Measurements from ENCODE around the gene RASD1.

Gene RASD1

GRCh38 chr17:17460038-17460437 is 36.2 kb downstream of the RASD1 start:
- no CpG with 5 or more reads among the region's 4 CpGs for WGBS (ENCODE audit: extremely low coverage, insufficient coverage, insufficient read length)
- H4K8ac ChIP-seq (ENCODE audit: low read depth, low read length), result no peak overlapping the region

GRCh38 chr17:17457680-17458079 is 38.5 kb downstream of the RASD1 start:
- peaks cover 5% of the 10 kb centered on the region for H3K9me3 ChIP-seq (ENCODE audit: insufficient read depth, low read depth, low read length)
- H2BK120ac ChIP-seq (ENCODE audit: insufficient read depth, low read length, poor library complexity), result no peak overlapping the region
- H3K79me1 ChIP-seq (ENCODE audit: low read length), result no peaks in the 10 kb centered on the region
- no CpG with 5 or more reads among the region's 2 CpGs for WGBS (ENCODE audit: extremely low coverage, insufficient coverage, insufficient read length)
- H2AFZ ChIP-seq (ENCODE audit: insufficient read depth, low read length, poor library complexity), result no peak overlapping the region
- H3K36me3 ChIP-seq (ENCODE audit: control insufficient read depth in 1 of 2, insufficient read depth in 2 of 2, low read length in 2 of 2), result no peaks in the 10 kb centered on the region
- H3K18ac ChIP-seq (ENCODE audit: low read length), result no peak overlapping the region
- H4K91ac ChIP-seq (ENCODE audit: low read depth, low read length), result no peak overlapping the region
- no peak overlapping the region for H4K8ac ChIP-seq (ENCODE audit: low read depth, low read length)
- H2BK12ac ChIP-seq (ENCODE audit: low read length), result no peak overlapping the region
- no peak overlapping the region for H3K14ac ChIP-seq (ENCODE audit: low read length)
- no peak overlapping the region for H3K4ac ChIP-seq (ENCODE audit: low read depth, low read length)
- H3K9ac ChIP-seq (ENCODE audit: low read length), result no peak overlapping the region
- no peak for DNase-seq
- H2BK5ac ChIP-seq (ENCODE audit: low read depth, low read length, poor library complexity), result no peak overlapping the region
- no peaks in the 10 kb centered on the region for H3K4me1 ChIP-seq (ENCODE audit: control insufficient read depth in 1 of 2, insufficient read depth in 2 of 2, low read length in 2 of 2)
- H2AK5ac ChIP-seq (ENCODE audit: low read length), result no peak overlapping the region
- no peak overlapping the region for H3K27ac ChIP-seq (ENCODE audit: low read depth, low read length)
- H3K79me2 ChIP-seq (ENCODE audit: control insufficient read depth, insufficient read depth, low read length, poor library complexity), result no peaks in the 10 kb centered on the region
- no peak overlapping the region for H3K4me3 ChIP-seq (ENCODE audit: low read depth, low read length)
- H4K12ac ChIP-seq (ENCODE audit: low read depth, low read length), result no peak overlapping the region
- no peaks in the 10 kb centered on the region for H3K27me3 ChIP-seq (ENCODE audit: insufficient read depth, low read length)
- no peak overlapping the region for H3K4me2 ChIP-seq (ENCODE audit: low read length)
- H3K23ac ChIP-seq (ENCODE audit: low read length), result no peak overlapping the region

More at GRCh38 chr17:17460038-17460437, 36.2 kb downstream of the RASD1 start:
- H3K4ac ChIP-seq (ENCODE audit: low read depth, low read length), result no peak overlapping the region
- no peaks in the 10 kb centered on the region for H3K36me3 ChIP-seq (ENCODE audit: control insufficient read depth in 1 of 2, insufficient read depth in 2 of 2, low read length in 2 of 2)
- H3K23ac ChIP-seq (ENCODE audit: low read length), result peak overlapping the region; percentile 38
- no peak overlapping the region for H3K4me2 ChIP-seq (ENCODE audit: low read length)
- no peak overlapping the region for H2AFZ ChIP-seq (ENCODE audit: insufficient read depth, low read length, poor library complexity)
- H3K14ac ChIP-seq (ENCODE audit: low read length), result no peak overlapping the region
- H3K9me3 ChIP-seq (ENCODE audit: insufficient read depth, low read depth, low read length), result peaks cover 5% of the 10 kb centered on the region
- no peak overlapping the region for H2BK120ac ChIP-seq (ENCODE audit: insufficient read depth, low read length, poor library complexity)
- H4K91ac ChIP-seq (ENCODE audit: low read depth, low read length), result no peak overlapping the region
- DNase-seq, result no peak
- H2BK5ac ChIP-seq (ENCODE audit: low read depth, low read length, poor library complexity), result no peak overlapping the region
- no peaks in the 10 kb centered on the region for H3K79me2 ChIP-seq (ENCODE audit: control insufficient read depth, insufficient read depth, low read length, poor library complexity)
- H3K9ac ChIP-seq (ENCODE audit: low read length), result no peak overlapping the region
- H3K4me1 ChIP-seq (ENCODE audit: control insufficient read depth in 1 of 2, insufficient read depth in 2 of 2, low read length in 2 of 2), result no peaks in the 10 kb centered on the region
- H4K12ac ChIP-seq (ENCODE audit: low read depth, low read length), result no peak overlapping the region
- H3K27ac ChIP-seq (ENCODE audit: low read depth, low read length), result no peak overlapping the region
- no peaks in the 10 kb centered on the region for H3K79me1 ChIP-seq (ENCODE audit: low read length)
- H2AK5ac ChIP-seq (ENCODE audit: low read length), result no peak overlapping the region
- H3K27me3 ChIP-seq (ENCODE audit: insufficient read depth, low read length), result no peaks in the 10 kb centered on the region
- peak overlapping the region; percentile 47 for H3K4me3 ChIP-seq (ENCODE audit: low read depth, low read length)
- no peak overlapping the region for H3K18ac ChIP-seq (ENCODE audit: low read length)
- H2BK12ac ChIP-seq (ENCODE audit: low read length), result no peak overlapping the region

GRCh38 chr17:17456251-17456650 is 39.9 kb downstream of the RASD1 start:
- H2BK5ac ChIP-seq (ENCODE audit: low read depth, low read length, poor library complexity), result no peak overlapping the region
- no peak overlapping the region for H2BK120ac ChIP-seq (ENCODE audit: insufficient read depth, low read length, poor library complexity)
- no peak overlapping the region for H4K91ac ChIP-seq (ENCODE audit: low read depth, low read length)
- no CpG with 5 or more reads among the region's 19 CpGs for WGBS (ENCODE audit: extremely low coverage, insufficient coverage, insufficient read length)
- no peaks in the 10 kb centered on the region for H3K79me1 ChIP-seq (ENCODE audit: low read length)
- DNase-seq, result no peak
- no peak overlapping the region for H3K4me3 ChIP-seq (ENCODE audit: low read depth, low read length)
- no peak overlapping the region for H3K4me2 ChIP-seq (ENCODE audit: low read length)
- no peak overlapping the region for H3K14ac ChIP-seq (ENCODE audit: low read length)
- no peaks in the 10 kb centered on the region for H3K36me3 ChIP-seq (ENCODE audit: control insufficient read depth in 1 of 2, insufficient read depth in 2 of 2, low read length in 2 of 2)
- H3K4ac ChIP-seq (ENCODE audit: low read depth, low read length), result no peak overlapping the region
- H3K79me2 ChIP-seq (ENCODE audit: control insufficient read depth, insufficient read depth, low read length, poor library complexity), result no peaks in the 10 kb centered on the region
- no peak overlapping the region for H3K18ac ChIP-seq (ENCODE audit: low read length)
- H3K27me3 ChIP-seq (ENCODE audit: insufficient read depth, low read length), result no peaks in the 10 kb centered on the region
- H3K23ac ChIP-seq (ENCODE audit: low read length), result no peak overlapping the region
- H2AFZ ChIP-seq (ENCODE audit: insufficient read depth, low read length, poor library complexity), result no peak overlapping the region
- H3K4me1 ChIP-seq (ENCODE audit: control insufficient read depth in 1 of 2, insufficient read depth in 2 of 2, low read length in 2 of 2), result no peaks in the 10 kb centered on the region
- no peak overlapping the region for H3K27ac ChIP-seq (ENCODE audit: low read depth, low read length)
- H3K9me3 ChIP-seq (ENCODE audit: insufficient read depth, low read depth, low read length), result peaks cover 5% of the 10 kb centered on the region
- H4K12ac ChIP-seq (ENCODE audit: low read depth, low read length), result no peak overlapping the region
- no peak overlapping the region for H2BK12ac ChIP-seq (ENCODE audit: low read length)
- H2AK5ac ChIP-seq (ENCODE audit: low read length), result no peak overlapping the region
- H4K8ac ChIP-seq (ENCODE audit: low read depth, low read length), result no peak overlapping the region
- H3K9ac ChIP-seq (ENCODE audit: low read length), result no peak overlapping the region

- no peaks in the 10 kb centered on the region for H3K79me2 ChIP-seq (ENCODE audit: control insufficient read depth, insufficient read depth, low read length, poor library complexity)
Measured at GRCh38 chr17:17455173-17455572, 41.0 kb downstream of the RASD1 start.

More at GRCh38 chr17:17455173-17455572, 41.0 kb downstream of the RASD1 start:
- WGBS (ENCODE audit: extremely low coverage, insufficient coverage, insufficient read length), result no CpG with 5 or more reads among the region's 4 CpGs
- no peak overlapping the region for H2BK12ac ChIP-seq (ENCODE audit: low read length)
- H2BK120ac ChIP-seq (ENCODE audit: insufficient read depth, low read length, poor library complexity), result no peak overlapping the region
- H3K9me3 ChIP-seq (ENCODE audit: insufficient read depth, low read depth, low read length), result peaks cover 5% of the 10 kb centered on the region
- H3K27me3 ChIP-seq (ENCODE audit: insufficient read depth, low read length), result no peaks in the 10 kb centered on the region
- H2AK5ac ChIP-seq (ENCODE audit: low read length), result no peak overlapping the region
- H4K91ac ChIP-seq (ENCODE audit: low read depth, low read length), result no peak overlapping the region
- no peak overlapping the region for H4K12ac ChIP-seq (ENCODE audit: low read depth, low read length)
- no peak for DNase-seq
- H3K9ac ChIP-seq (ENCODE audit: low read length), result no peak overlapping the region
- H4K8ac ChIP-seq (ENCODE audit: low read depth, low read length), result no peak overlapping the region
- peak overlapping the region; percentile 3 for H3K4me3 ChIP-seq (ENCODE audit: low read depth, low read length)
- no peaks in the 10 kb centered on the region for H3K4me1 ChIP-seq (ENCODE audit: control insufficient read depth in 1 of 2, insufficient read depth in 2 of 2, low read length in 2 of 2)
- H2AFZ ChIP-seq (ENCODE audit: insufficient read depth, low read length, poor library complexity), result no peak overlapping the region
- H3K14ac ChIP-seq (ENCODE audit: low read length), result no peak overlapping the region
- no peak overlapping the region for H2BK5ac ChIP-seq (ENCODE audit: low read depth, low read length, poor library complexity)
- H3K4ac ChIP-seq (ENCODE audit: low read depth, low read length), result no peak overlapping the region
- H3K27ac ChIP-seq (ENCODE audit: low read depth, low read length), result no peak overlapping the region
- H3K18ac ChIP-seq (ENCODE audit: low read length), result no peak overlapping the region
- no peaks in the 10 kb centered on the region for H3K79me1 ChIP-seq (ENCODE audit: low read length)
- H3K36me3 ChIP-seq (ENCODE audit: control insufficient read depth in 1 of 2, insufficient read depth in 2 of 2, low read length in 2 of 2), result no peaks in the 10 kb centered on the region
- H3K4me2 ChIP-seq (ENCODE audit: low read length), result no peak overlapping the region
- H3K23ac ChIP-seq (ENCODE audit: low read length), result no peak overlapping the region

Data from trophoblast cell (in vitro differentiated cells and primary cell).